Lung (tissue), 12 donors: Measurements from ENCODE around the gene SPINDOC. TPM values are rescaled to one million over a fixed set of nuclear protein-coding genes. Genes with fewer than 3 reads are reported as not detected.

ENCODE experiments used
- ATAC-seq: fragments of 200-7000 bp; cut with Tn5 transposase; one replicate; pipeline ENCODE4 v1.9.1; 2020; ENCODE audit warnings: moderate number of reproducible peaks; ENCODE audit not compliant: insufficient read depth, low FRiP score
- DNase-seq, 3 donors: peaks; one replicate each; pipeline ENCODE4 v3.0.0-alpha.2; 2013 to 2017
- H3K27ac ChIP-seq, 2 donors: one replicate each; pipeline ENCODE4 v1.5.1; 2013; ENCODE audit warnings: mild to moderate bottlenecking in 2 of 2, moderate library complexity in 2 of 2, control low read depth in 1 of 2, inconsistent platforms in 1 of 2, low read depth in 1 of 2, low read length in 1 of 2
- H3K27me3 ChIP-seq, 3 donors: one replicate each; pipeline ENCODE4 v1.5.1; 2013; ENCODE audit warnings: low read length in 2 of 3; ENCODE audit not compliant: control insufficient read depth in 3 of 3, insufficient read depth in 3 of 3
- H3K36me3 ChIP-seq, 4 donors: one replicate each; pipeline ENCODE4 v1.5.1; 2013; ENCODE audit warnings: low read length in 4 of 4, mild to moderate bottlenecking in 1 of 4, moderate library complexity in 1 of 4; ENCODE audit not compliant: control insufficient read depth in 4 of 4, insufficient read depth in 4 of 4
- H3K4me1 ChIP-seq, 5 donors: one replicate each; pipeline ENCODE4 v1.5.1; 2013; ENCODE audit warnings: low read length in 5 of 5, mild to moderate bottlenecking in 2 of 5, moderate library complexity in 1 of 5; ENCODE audit not compliant: control insufficient read depth in 5 of 5, insufficient read depth in 5 of 5
- H3K4me3 ChIP-seq: one replicate; pipeline ENCODE4 v1.5.1; 2013; ENCODE audit warnings: mild to moderate bottlenecking, control low read depth, moderate library complexity
- H3K9ac ChIP-seq, 2 donors: one replicate each; pipeline ENCODE4 v1.5.1; 2013; ENCODE audit warnings: low read length in 2 of 2, control low read depth in 1 of 2; ENCODE audit not compliant: insufficient read depth in 1 of 2
- H3K9me3 ChIP-seq, 4 donors: one replicate each; pipeline ENCODE4 v1.5.1; 2013; ENCODE audit warnings: low read length in 3 of 4, mild to moderate bottlenecking in 1 of 4, moderate library complexity in 1 of 4; ENCODE audit not compliant: control insufficient read depth in 4 of 4, insufficient read depth in 3 of 4
- WGBS, 2 donors: extraction: QIAGEN DNeasy Blood & Tissue Kit; methylation state at CpG; one replicate each; pipeline ENCODE4 v1.1.7; 2013; 5-methylcytosine and 5-hydroxymethylcytosine counted together
- polyA plus RNA-seq, 2 donors: library from polyadenylated mRNA; stranded (reverse); fragments of 200-250 nt; gene quantifications; one replicate each; pipeline ENCODE4 v1.2.1, GENCODE V29; 2013
- total RNA-seq, 2 donors: library from RNA; depleted of rRNA in 1 of 2; stranded (reverse); fragments of >200 nt in 1 of 2; gene quantifications; one replicate each; pipeline ENCODE4 v1.2.1, GENCODE V29; 2014 to 2021
- TF ChIP-seq, protein P1 (sequence below): IDR thresholded peaks from 2 replicates; pipeline ENCODE4 v1.5.1; 2012; ENCODE audit warnings: mild to moderate bottlenecking; ENCODE audit errors: control extremely low read depth, extremely low read depth
- donor health status: control.
- donor health status: control.
- donor health status: Bipolar disorder and iron deficiency.
- donor health status: healthy.
- donor health status: DM: yes; HTN: yes; CAD: no.

Gene SPINDOC
- total and polyA plus RNA-seq, 4 donors: 9.9 to 23.9 (median 14.2) TPM

DNA sequence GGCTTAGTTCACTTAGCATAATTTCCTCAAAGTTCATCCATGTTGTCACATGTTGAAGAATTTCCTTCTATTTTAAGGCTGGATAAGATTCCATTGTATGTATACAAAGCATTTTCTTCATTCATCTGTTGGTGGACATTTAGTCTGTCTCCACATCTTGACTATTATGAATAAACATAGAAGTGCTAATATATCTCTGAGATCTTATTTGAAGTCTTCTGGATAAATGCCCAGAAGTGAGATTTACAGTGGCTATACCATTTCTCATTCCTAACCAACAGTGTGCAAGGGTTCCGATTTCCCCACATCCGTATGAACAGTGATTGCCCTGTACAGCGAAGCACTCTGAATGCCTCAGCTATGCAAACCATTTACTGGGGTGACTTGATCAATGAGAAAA lies 38.1 kb upstream of the SPINDOC start:
- Histone ChIP-seq H3K27me3 (peaks cover 0 to 5% (median 0%) of the 10 kb centered on the region in 3 donors), H3K9me3 (no peaks in the 10 kb centered on the region), H3K4me1 (peaks cover 0 to 13% (median 2%) of the 10 kb centered on the region in 5 donors), H3K36me3 (no peaks in the 10 kb centered on the region), H3K9ac (no peak overlapping the region), H3K4me3 (no peak overlapping the region), H3K27ac (no peak overlapping the region)
- DNase-seq (peak in 1 of 3 donors; percentile 56), ATAC-seq (no peak)
- TF ChIP-seq, protein P1, sequence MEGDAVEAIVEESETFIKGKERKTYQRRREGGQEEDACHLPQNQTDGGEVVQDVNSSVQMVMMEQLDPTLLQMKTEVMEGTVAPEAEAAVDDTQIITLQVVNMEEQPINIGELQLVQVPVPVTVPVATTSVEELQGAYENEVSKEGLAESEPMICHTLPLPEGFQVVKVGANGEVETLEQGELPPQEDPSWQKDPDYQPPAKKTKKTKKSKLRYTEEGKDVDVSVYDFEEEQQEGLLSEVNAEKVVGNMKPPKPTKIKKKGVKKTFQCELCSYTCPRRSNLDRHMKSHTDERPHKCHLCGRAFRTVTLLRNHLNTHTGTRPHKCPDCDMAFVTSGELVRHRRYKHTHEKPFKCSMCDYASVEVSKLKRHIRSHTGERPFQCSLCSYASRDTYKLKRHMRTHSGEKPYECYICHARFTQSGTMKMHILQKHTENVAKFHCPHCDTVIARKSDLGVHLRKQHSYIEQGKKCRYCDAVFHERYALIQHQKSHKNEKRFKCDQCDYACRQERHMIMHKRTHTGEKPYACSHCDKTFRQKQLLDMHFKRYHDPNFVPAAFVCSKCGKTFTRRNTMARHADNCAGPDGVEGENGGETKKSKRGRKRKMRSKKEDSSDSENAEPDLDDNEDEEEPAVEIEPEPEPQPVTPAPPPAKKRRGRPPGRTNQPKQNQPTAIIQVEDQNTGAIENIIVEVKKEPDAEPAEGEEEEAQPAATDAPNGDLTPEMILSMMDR: no peak
- WGBS, 2 donors: 81% methylated on average over 3 of the region's 3 CpGs

DNA sequence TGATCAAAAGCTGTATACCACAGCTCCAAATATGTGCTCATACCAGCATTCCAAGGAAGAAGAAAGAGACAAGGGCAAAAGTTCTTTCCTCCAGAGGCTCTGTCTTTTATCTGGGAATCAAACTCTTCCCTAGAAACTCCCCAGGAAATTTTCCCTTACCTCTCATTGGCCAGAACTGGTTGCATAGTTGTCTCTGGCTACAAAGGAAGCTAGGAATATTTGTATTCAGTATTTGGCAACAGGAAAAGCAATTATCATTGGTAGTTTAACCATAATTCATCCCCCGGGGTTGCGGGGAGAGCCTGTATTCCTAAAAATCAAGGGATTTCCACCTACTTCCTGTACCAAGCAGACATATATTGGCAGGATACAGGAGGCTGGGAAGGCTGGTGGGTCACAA lies 34.2 kb upstream of the SPINDOC start:
- H3K9me3 ChIP-seq: no peaks in the 10 kb centered on the region
- no peaks in the 10 kb centered on the region for H3K36me3 ChIP-seq
- no peaks in the 10 kb centered on the region for H3K27me3 ChIP-seq
- H3K27ac ChIP-seq: no peak overlapping the region
- H3K4me3 ChIP-seq: no peak overlapping the region
- ATAC-seq (no peak), DNase-seq (peak in 1 of 3 donors; percentile 53)
- 50 to 59% methylated on average over 2 of the region's 2 CpGs for WGBS, 2 donors
- TF ChIP-seq, protein P1: no peak
- H3K4me1 ChIP-seq: peaks cover 0 to 9% (median 2%) of the 10 kb centered on the region in 5 donors
- H3K9ac ChIP-seq: no peak overlapping the region

DNA sequence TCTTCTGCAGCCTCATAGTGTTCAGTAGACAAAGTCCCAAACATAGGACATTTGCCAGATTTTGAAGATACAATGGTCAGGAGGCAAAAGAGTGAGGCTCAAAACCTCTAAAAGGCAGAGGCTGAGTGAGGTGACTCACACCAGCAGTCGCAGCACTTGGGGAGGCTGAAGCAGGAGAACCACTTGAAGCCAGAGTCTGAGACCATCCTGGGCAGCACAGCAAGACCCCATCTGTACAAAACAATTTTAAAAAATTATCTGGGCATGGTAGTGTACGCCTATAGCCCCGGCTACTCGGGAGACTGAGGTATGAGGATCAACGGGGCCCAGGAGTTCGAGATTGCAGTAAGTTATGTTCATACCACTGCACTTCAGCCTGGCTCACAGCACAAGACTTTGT lies 30.5 kb upstream of the SPINDOC start:
- Histone ChIP-seq H3K4me3 (no peak overlapping the region), H3K9me3 (no peaks in the 10 kb centered on the region), H3K36me3 (no peaks in the 10 kb centered on the region), H3K27me3 (no peaks in the 10 kb centered on the region), H3K27ac (no peak overlapping the region), H3K9ac (no peak overlapping the region), H3K4me1 (peaks cover 0 to 9% (median 5%) of the 10 kb centered on the region in 5 donors)
- 85 to 96% methylated on average over 6 of the region's 6 CpGs for WGBS, 2 donors
- ATAC-seq (no peak), DNase-seq (no peak)
- TF ChIP-seq, protein P1: no peak

DNA sequence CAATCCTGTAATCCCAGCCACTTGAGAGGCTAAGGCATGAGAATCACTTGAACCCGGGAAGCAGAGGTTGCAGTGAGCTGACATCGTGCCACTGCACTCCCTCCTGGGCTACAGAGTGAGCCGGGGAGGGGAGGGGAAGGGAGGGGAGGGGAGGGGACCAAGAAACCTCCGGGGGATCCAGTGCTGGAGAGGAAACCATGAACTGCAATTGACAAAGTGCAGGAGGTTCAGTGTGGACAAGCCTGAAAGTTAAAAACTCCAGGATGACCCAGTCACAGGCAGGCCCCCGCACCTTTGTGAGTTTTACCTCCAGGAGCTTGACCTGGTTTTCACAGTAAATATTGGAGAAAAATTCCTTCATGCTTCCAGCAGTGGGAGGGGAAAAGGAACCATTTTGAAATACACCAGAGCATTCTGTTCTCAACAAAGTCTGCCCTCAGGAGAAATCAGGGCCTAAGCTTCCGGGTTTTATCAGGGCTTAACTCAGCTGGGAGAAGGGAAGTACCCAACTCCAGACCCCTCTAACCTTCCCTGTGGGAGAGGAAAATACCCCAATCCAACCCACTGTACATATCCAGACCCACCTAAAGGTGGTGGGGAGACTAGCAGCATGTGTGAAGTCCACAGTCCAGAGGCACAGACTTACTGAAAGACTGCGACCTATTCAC lies 29.2 kb upstream of the SPINDOC start:
- peak in 1 of 3 donors; percentile 29 for DNase-seq
- no peaks in the 10 kb centered on the region for H3K9me3 ChIP-seq
- TF ChIP-seq, protein P1: no peak
- no peak overlapping the region for H3K9ac ChIP-seq
- no peak overlapping the region for H3K4me3 ChIP-seq
- no peak overlapping the region for H3K27ac ChIP-seq
- H3K36me3 ChIP-seq: no peaks in the 10 kb centered on the region
- WGBS, 2 donors: 37 to 62% methylated on average over 5 to 7 of the region's 7 CpGs
- H3K4me1 ChIP-seq: peaks cover 0 to 6% (median under 1%) of the 10 kb centered on the region in 5 donors
- no peaks in the 10 kb centered on the region for H3K27me3 ChIP-seq
- no peak for ATAC-seq
